DMS79 treated with DMSO at 0.1 percent for 48 hours (cell line): ENCODE results near the gene TTC4.
"Not testable (repeated sequence)": the region's sequence is repeated elsewhere in the genome, so short reads cannot be mapped to it uniquely, and the experiment has no call there.

Experiments
- DNase-seq: peaks from one replicate; lab custom pipeline; 2025; lab: John Stamatoyannopoulos, UW

The TTC4 gene

DNA sequence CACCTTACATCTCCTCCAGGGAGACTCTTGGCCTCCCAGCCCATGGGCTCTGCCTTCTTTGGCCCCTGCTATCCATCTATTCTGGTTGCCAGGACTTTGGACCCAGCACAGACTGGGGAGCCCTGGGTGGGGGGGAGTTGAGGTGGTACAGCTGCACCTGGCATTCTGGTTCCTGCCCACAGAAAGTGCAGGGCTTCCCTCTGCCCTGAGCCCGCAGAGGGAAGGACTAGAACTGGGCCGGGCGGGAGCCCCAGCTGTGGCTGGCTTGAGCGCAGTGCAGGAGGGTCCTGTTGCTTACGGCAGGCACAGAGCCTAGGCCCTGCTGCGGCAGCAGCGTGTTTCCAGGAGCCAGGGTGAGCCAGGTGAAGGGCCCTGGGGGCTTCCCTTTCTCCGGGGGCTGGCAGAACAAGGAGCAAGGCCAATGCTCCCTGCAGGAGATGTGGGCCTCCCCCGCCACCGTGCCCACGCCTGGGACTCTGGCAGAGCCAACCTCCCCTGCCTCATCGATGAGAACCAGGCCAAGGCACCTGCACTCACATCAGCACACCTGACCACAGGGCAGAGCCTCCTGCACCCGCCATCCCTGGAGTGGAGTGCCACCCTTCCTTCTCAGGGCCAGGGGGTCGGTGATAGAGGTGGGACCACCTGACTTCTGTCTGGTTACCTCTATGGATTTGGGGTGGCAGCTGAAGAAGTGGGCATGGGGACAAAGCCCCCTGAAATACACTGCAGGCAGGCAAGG is 32.6 kb downstream of the TTC4 start:
- DNase-seq: no peak

DNA sequence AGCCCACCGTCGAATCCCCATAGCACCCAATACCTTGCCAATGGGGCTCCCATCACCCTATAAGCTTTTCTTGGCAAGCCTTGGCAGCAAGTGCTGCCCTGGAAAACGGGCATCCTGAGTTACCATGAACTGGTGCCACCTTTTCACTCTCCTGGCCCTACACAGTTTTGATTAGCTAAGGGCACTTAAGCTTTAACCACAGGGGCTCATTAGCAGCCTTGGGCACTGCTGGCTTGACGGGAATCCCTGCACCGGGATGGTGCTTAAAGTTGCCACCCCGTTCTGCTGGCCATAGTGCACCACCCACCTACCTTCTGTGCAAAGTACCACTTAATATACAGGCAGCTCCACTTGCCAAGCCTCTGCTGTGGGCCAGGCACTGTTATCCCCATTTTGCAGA is 34.9 kb downstream of the TTC4 start:
- DNase-seq: peak; percentile 51

DNA sequence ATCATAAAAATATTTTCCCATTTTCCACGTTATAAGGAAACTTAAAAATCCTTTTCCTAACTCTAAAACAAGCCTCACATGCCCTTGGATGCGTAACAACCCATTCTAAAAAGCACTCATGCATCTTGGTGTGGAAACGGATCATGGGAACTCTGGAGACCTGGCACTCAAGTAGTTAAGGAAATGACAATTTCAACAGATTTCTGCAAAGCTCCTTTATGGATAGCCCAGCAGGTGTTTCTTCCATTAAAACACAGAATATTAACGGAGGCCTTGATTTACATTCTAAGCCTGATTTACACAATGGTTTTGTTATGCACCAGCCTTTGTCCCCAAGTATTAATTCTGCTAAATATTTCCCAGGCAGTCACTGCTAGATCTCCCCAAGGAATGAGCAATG is 35.8 kb downstream of the TTC4 start:
- DNase-seq: no peak

DNA sequence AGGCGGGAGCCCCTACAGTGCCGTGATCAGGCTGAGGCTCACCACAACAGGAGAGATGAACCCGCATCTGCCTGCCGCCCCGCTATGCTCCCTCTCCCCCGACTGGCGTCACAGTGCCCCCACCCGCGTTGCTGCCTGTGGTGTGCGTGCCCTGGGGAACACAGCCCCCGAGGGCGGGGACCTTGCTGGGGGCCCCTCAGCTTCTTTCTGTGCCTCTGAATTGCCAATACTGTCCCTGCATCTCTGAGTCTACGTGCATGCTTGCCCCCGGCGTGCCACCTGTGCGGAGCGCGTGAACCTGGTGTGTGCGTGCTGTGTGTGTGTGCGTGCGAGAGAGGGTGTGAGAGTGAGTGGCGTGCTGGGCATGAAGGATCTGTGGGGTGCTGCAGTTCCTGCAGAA is 38.4 kb downstream of the TTC4 start:
- DNase-seq: no peak

DNA sequence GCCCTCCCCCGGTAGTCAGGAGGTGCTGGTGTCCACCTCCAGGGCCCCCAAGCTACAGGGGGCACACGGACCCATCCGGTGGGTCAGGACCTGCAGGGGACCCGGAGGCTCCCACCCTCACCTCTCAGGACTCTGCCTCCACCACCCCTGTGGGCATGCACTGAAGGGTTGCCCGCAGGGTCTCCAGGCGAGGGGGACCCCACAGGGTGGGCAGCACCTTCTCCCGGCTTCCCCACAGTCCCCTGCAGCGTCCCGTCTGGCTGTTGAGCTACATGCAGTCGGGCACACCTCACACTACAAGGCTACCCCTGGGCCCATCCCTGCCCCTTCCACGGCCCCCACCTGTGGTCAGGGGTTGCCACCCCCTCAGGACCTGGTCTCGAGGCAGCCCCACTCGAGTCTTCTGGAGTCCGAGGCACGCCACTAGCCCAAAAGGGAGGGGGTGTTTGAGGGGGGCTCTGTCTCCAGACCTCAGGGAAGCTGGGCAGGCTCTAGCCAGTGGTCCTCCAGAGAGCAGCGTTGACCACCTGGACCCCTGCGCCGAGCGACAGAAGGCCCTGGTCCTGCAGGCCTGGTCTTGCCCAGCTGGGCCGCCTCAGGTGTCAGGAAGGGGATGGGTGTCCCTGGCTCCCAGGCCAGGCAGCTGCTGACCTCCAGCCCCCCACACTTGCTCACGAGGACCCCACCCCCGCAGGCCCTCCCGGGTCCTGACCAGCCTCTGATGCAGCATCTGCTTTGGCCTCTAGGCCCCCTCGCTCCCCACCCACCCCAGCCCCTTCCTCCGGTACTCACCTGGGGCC is 39.0 kb downstream of the TTC4 start:
- no peak for DNase-seq

DNA sequence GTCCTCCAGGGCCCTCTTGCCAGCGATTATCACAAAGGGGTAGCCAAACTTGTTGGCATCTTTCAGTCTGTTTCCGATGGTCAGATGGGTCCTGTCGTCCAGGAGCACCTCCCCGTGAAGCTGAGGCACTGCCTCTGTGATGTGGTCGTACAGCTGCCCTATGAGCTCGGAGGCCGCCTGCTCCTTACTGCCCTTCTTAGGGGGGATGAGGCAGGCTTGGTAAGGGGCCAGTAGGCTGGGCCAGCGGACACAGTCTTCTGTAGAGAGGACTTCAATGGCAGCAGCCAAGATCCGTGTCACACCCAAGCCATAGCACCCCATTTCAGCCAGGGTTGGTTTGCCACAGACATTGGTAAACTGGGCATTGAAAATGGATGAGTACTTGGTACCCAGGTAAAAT is 42.2 kb downstream of the TTC4 start:
- no peak for DNase-seq

DNA sequence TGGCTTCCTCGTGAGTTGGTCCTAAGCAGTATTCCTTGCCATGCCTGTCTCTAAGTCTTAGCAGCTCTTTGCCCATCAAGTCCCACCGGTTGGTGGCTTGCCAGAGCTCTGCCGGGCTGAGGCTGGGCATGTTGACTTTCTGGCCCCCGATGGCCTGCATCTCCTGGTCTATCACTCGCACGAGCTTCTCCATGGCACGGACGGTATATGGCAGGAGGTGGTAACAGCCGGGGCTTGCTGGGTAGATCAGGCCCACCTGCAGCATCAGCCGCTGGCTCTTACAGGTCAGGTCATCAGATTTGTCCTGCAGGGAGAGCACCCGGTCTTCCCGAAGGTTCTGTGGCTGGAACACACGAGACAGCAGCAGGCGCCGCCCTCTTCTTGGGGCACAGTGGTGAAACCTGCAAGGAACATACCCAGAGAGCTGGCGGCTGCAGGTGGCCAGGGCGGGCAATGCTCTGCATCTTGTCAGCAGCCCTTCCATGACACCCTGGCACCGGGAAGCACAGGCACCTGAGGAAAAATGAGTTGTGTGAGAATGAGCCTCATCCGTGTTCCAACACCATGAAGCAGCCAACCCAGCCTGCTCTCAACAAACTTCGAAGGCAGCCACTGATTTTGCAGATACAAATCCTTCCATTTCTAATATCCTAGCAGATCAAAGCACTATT is 43.2 kb downstream of the TTC4 start:
- DNase-seq: no peak

DNA sequence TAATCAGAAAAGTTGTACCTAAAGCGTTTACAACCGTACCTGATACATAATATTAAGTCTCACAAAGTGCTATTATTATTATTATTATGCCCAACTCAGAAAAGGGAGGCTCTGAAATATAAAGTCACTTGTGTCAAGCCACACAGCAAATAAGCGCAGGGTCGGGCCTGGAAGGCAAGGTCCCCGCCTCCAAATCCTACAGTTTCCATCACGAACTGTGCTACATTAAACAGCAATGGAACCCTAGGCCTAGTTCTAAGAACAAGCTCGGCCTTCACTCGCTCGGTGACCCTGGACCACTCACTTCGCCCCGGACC is 48.1 kb downstream of the TTC4 start:
- DNase-seq: no peak

DNA sequence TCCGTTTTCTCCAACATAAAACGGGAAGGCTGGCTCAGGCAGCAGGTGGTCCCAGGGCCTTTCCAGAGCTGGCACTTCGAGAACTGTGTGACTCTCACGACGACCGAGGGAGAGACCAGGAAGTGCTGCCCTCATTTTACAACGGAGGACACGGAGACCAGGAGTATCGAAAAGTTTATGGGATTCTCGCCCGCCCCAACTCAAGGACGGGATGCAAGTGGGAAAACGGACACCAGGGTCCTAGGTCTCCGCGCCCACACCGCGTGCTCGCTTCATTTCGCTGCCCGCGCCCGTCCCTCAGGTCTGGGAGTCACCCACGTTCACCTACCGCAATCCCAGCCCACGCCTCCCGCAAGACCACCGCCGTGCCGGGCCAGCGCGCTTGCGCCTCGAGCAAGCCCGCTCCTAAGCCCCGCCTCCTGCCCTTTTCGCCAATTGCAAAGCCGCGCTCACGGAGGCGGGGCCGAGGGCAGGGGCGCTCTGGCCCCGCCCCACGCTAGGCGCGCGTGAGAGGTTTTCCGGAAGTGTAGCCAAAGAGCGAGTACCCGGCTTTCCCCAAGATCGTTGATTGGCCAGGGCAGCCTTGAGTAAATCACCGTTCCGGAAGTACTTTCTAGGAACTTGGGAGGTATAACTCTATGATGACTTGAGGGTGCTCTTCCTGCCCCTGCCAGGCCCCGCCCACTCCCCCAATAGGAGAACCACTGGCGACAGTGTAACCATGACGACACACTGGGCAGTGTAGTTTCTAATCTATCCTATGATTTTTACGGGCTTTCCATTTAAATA is 48.7 kb downstream of the TTC4 start, which contains the start of gene PARS2:
Gene PARS2 (minus strand): TSS at position 391 of the 789 bp plus-strand sequence. CDS start 5,362 bp downstream, outside the sequence.
- peak; percentile 99 for DNase-seq

DNA sequence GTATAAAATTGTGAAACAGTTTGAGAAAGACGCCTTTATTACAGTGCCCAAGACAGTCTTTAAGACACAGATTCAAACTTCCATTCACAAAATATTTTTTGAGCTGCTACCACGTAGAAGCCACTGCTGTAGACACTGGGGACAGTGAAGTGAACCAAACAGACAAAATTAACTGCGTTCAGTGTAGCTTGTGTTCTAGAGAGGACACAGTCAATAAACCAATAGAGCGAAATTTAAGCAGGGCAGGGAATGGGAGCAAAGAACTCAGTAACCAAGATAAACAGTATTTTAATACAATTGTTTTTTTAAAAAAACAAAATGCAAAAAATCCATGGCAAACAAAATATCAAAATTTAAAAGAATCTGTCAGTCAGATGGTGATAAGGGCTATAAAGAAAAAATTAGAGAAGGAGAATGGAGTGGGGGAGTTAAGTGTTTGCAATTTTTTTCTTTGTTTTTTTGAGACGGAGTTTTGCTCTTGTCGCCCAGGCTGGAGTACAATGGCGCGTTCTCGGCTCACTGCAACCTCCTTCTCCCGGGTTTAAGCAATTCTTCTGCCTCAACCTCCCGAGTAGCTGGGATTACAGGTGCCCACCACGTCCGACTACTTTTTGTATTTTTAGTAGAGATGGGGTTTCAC is 49.4 kb downstream of the TTC4 start:
- no peak for DNase-seq

DNA sequence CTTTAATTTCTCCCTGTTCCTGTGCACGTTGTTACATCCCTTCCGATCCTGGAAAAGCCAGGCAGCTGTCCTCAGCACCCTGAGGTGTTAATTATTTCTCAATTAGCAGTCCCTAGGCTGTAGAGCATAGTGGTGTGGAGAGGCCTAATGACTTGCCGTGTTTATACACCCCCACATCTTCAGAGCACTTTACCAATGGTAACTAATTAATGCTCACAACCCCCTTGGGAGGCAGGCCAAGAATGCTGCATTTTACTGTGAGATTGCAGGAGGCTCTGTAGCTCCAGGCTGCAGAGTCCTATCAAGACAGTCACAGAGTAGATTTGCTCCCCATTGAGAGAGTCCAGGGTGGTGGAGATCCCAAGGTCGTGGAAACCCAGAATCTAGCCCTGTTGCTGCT is 51.1 kb downstream of the TTC4 start:
- DNase-seq: no peak

DNA sequence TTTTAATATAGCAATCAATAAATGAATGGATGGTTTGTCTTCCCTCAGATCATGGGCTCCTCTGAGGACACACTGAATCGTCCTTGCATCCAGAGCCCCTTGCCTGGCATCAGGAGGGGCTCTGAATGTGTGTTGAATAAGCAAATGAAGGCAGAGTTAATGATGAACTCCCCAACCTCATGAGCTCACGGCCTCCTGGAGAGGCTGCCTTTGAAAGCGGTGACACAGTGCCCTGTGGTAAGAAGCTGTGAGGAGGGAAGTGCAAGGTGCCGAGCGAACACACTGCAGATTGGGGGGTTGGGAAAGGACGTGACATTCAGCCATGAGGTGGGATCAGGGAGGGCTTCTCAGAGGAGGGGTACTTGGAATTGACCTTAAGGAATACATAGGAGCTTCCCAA is 51.9 kb downstream of the TTC4 start:
- no peak for DNase-seq

DNA sequence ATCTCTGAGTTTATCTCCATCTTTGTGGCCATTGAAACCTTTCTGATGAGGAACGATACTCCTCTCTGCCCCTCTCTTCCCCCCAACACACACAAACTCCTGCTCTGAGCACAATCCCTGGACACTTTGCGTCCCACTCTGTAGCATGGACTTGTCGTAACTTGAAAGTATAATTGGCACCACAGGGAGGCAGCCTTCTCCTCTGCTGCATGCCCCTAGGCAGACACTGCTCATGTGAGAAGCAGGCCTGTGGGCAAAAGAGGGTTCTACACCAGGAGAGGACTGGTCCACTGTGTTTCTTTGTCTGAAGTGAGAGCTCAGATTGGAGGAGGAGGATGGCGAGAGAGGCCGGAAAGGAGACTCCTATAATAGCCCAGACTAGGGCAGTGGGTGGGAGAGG is 52.4 kb downstream of the TTC4 start:
- DNase-seq: no peak

DNA sequence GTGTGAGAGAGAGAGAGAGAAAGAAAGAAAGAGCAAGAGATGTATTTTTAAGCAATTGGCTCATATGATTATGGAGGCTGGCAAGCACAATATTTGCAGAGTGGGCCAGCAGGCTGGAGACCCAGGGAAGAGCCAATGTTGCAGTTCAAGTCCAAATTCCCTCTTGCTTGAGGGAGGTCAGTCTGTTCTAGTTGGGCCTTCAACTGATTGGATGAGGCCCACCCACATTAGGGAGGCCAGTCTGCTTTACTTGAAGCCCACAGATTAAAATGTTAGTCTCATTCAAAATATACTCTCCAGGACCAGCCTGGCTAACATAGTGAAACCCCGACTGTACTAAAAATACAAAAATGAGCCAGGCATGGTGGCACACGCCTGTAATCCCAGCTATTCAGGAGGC is 57.3 kb downstream of the TTC4 start:
- DNase-seq: no peak

DNA sequence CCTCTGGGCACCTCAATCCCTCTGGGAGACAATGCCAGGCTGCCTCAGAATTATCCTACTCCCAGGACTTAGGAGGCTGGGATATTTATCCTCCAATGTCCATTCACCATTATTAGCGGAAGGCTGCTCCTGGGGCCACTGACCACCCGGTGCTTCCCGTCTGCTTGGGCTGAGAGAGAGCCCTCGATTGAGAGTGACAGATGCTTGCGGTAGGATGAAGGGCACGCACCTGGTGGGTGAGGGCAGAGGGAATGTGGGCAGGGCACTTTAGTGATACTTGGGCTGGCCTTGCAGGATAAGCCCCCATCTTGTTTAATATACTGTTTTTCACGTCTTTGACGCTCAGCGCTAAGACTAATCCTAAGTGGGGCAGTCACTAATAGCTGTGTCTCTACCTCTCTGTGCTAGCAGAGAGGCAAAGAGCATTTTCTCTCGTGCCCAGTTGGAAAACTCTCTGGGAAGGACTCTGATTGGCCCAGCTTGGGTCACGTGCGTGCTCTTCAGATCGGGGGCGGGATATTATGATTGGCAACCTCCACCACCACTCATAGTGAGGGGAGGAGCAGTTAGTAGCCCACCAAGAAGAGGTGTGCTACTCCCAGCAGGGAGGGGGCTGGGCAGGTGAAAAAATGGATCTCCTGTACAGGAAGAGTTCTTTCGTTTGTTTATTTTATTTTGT is 59.3 kb downstream of the TTC4 start:
- DNase-seq: no peak

DNA sequence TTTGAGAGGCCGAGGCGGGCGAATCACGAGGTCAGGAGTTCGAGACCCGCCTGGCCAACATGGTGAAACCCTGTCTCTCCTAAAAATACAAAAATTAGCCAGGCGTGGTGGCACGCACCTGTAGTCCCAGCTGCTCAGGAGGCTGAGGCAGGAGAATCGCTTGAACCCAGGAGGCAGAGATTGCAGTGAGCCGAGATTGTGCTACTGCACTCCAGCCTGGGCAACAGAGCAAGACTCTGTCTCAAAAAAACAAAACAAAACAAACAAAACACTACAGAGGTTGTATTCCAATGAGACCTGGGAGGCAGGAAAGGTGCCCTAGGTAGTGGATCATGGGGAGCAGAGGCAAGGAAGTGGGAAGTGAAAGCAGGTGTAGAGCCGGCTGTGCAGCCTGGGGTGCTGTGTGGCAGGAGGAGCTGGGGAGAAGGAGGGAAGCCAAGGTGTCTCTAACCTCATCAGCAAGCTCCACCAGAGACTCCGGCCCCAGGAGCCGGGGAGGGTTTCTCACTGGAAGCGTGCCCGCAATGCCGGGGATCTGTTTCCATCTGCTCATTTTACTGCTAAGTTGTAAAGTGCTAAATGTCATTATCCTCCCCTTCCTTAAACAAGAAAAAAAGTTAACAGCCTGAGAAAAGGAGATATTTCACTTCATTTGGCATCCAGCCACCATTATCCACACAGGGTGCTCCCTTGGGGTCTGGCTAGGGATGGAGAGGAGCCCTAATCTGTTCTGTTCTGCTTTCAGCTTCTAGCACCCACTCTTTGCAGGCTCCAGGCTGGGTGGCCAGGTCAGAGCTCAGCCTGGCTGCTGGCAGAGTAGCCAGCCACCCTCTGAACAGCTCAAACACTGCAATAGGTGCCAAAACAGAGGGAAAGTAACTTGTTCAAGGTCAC is 60.4 kb downstream of the TTC4 start:
- not testable (repeated sequence) for DNase-seq

DNA sequence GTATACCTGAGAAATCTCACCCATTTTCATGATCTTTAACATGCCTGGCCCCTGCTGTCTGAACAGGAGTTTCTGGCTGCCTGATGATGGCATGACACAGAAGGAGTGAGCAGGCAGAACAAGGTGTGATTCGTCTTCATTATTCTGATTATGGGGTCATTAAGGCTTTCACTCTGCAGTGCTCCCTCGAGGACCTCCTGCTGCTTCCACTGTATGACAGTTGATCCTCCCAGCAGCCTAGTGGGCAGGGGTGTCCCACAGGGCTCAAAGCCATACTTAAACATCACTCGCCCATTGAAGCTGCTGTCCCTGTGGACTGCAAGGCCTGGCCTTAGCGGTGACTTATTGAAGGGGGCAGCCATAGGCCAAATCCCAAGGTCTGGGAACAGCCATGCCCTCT is 61.4 kb downstream of the TTC4 start:
- no peak for DNase-seq

DNA sequence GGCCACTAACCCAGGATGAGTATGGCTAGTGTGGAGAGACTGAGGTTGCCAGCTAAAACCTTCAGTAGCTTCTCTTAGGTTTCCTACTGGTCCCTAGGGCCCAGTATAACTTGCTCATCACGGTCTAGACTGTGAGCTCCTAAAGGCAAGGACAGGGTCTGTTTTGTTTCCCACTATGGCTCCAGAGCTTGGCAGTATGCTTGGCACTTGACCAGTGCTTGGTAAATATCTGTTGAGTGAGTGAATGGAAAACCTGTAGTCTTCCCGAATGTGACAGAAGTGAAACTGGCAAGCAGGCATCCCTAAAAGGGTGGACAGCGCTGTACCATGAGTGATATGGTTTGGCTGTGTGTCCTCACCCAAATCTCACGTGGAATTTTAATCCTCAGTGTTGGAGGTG is 61.8 kb downstream of the TTC4 start:
- no peak for DNase-seq

DNA sequence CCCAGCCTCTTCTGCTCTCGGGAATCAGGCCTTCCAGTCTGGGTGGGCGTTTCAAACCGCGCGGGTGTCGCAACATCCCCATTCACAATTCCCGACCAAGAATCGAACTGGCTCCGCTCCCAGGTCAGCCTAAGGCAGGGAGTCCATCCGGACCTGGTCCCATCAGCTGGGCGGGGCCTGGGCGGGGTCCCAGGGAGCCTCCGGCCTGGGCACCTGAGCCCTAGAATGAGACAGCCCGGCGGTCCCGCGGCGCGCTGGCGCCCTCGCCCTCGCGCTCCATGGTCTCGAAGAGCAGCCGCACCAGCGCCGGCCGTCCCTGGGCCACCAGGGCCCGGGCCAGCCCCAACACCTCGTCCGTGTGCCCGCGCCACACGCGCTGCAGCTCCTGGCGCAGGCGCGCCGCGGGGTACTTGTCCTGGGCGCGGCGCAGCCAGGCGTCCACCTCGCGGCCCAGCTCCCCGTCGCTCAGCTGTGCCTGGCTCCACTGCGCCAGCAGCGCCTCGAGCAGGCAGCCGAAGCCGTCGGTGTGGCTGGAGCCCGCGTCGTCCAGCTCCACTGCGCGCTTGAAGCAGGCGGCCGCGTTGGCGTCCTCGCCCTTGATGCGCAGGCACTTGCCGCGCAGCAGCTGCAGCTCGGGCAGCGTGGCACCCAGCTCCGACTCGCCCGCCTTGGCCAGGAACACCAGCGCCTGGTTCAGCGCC is 65.5 kb downstream of the TTC4 start:
- DNase-seq: no peak

DNA sequence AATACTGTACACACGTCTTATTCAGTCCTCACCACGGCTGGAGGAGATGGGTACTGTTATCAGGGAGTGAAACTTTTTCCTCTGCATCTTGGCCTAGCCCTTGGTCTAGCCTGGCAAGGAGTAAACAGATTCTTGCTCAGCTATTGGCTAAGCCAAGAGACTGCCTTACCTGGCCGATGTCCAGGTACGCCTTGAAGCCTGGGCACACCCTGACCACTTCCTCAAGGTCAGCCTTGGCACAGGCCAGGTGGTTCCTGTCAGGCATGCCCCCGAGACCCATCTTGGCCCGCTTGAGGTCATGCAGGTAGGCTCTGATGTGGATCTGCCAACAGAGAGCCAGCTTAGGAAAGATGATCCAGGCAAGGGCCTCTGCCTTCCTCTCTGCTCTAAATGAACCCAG is 66.5 kb downstream of the TTC4 start:
- no peak for DNase-seq
